Heart right ventricle (tissue), 16 donors: ENCODE results near the gene ANKRD40CL. TPM values are rescaled to one million over a fixed set of nuclear protein-coding genes. Genes with fewer than 3 reads are reported as not detected.

ENCODE experiments used
- ATAC-seq, 8 donors: fragments of 200-7000 bp; cut with Tn5 transposase; one replicate each; pipeline ENCODE4 v1.9.1; 2020; ENCODE audit warnings: mild to moderate bottlenecking in 8 of 8, moderate library complexity in 8 of 8, moderate number of reproducible peaks in 1 of 8
- DNase-seq, 2 donors: peaks; one replicate each; pipeline ENCODE4 v3.0.0-alpha.2; 2020
- H3K27ac ChIP-seq, 10 donors: fragments of 200-600 bp; sonication (generic) in 2 of 10; one replicate each; pipeline versions ENCODE4 v1.5.0 to v1.8.0; 2020 to 2022; ENCODE audit warnings: mild to moderate bottlenecking in 3 of 10
- H3K27me3 ChIP-seq, 7 donors: fragments of 200-600 bp; one replicate each; pipeline ENCODE4 v1.8.0; 2021 to 2022; ENCODE audit warnings: mild to moderate bottlenecking in 2 of 7
- H3K36me3 ChIP-seq, 9 donors: fragments of 200-600 bp; sonication (generic) in 1 of 9; one replicate each; pipeline versions ENCODE4 v1.5.0 to v1.8.0; 2020 to 2022; ENCODE audit warnings: mild to moderate bottlenecking in 2 of 9
- H3K4me1 ChIP-seq, 9 donors: fragments of 200-600 bp; sonication (generic) in 1 of 9; one replicate each; pipeline versions ENCODE4 v1.5.0 to v1.8.0; 2020 to 2022; ENCODE audit warnings: mild to moderate bottlenecking in 4 of 9
- H3K4me3 ChIP-seq, 10 donors: fragments of 200-600 bp; sonication (generic) in 2 of 10; one replicate each; pipeline versions ENCODE4 v1.5.0 to v1.8.0; 2020 to 2022; ENCODE audit warnings: mild to moderate bottlenecking in 7 of 10, moderate library complexity in 2 of 10
- H3K9me3 ChIP-seq, 11 donors: fragments of 200-600 bp in 10 of 11; sonication (generic) in 2 of 11; one replicate each; pipeline versions ENCODE4 v1.5.0 to v1.8.0; 2013 to 2022; ENCODE audit warnings: mild to moderate bottlenecking in 2 of 11, control low read depth in 1 of 11, moderate library complexity in 1 of 11
- CTCF ChIP-seq, 9 donors: fragments of 200-600 bp; sonication (generic) in 2 of 9; IDR thresholded peaks; one replicate each; pipeline versions ENCODE4 v1.5.0 to v1.8.0; 2021 to 2022; ENCODE audit warnings: antibody characterized with exemption in 9 of 9, mild to moderate bottlenecking in 5 of 9, moderate library complexity in 1 of 9
- WGBS, 2 donors: extraction: QIAGEN DNeasy Blood & Tissue Kit; methylation state at CpG; one replicate each; pipeline ENCODE4 v1.1.7; 2013; ENCODE audit warnings: inconsistent platforms in 1 of 2; 5-methylcytosine and 5-hydroxymethylcytosine counted together
- intact Hi-C, 10 donors: fragments of 100-400 bp; cut with DNase I; formaldehyde crosslinking; loops; one replicate each; pipeline versions ENCODE4 v1.11.1 to v1.14.2; 2022
- polyA plus RNA-seq, 2 donors: library from polyadenylated mRNA; stranded (reverse); fragments of 200-250 nt; gene quantifications; one replicate each; pipeline ENCODE4 v1.2.3, GENCODE V29; 2013
- total RNA-seq, 10 donors: library from RNA; stranded (reverse); fragmentation: NEBNext Ultra II Directional in 3 of 10; extraction: Animal tissue kit (Norgen Biotek cat#: 25700) in 3 of 10; gene quantifications; one replicate each; pipeline versions ENCODE4 v1.2.1 to v1.2.4, GENCODE V29; 2021 to 2023
- donor health status: Arrhythmogenic right ventricular cardiomyopathy.
- donor health status: ischemic (EF 13 %, LVEDD 7.1; RV severe dilation, severe dysfunction).
- donor health status: healthy with polysubstance abuse.
- donor health status: DM: no; HTN: yes; CAD: no.
- donor health status: DM: no; HTN: no; CAD: no.
- donor health status: ischemic (EF 25% LVEDD 6.9; RV normal size, moderate dysfunction).
- donor health status: ischemic (EF 25% LVEDD 5.7; RV mildly dilated, moderate dysfunction).
- donor health status: healthy.
- donor health status: DM: yes; HTN: yes; CAD: no.
- donor health status: Ischemic cardiomyopathy.
- donor health status: ischemic (EF 35%, LVEDD 5.7; RV mildly dilated, moderate dysfunction).
- donor health status: nonischemic (EF 11% LVEDD 7.7; RV severe dilation, severe dysfunction).
- donor health status: DM: yes; HTN: yes; CAD: no.
- donor health status: PGD.
- donor health status: ischemic (EF 29% LVEDD 5.4; RV normal size, mild dysfunction).
- donor health status: nonischemic (EF 23%, LVEDD 6.1; RV moderate dilation, normal function).

ANKRD40CL gene
- total and polyA plus RNA-seq, 12 donors, result not detected

DNA sequence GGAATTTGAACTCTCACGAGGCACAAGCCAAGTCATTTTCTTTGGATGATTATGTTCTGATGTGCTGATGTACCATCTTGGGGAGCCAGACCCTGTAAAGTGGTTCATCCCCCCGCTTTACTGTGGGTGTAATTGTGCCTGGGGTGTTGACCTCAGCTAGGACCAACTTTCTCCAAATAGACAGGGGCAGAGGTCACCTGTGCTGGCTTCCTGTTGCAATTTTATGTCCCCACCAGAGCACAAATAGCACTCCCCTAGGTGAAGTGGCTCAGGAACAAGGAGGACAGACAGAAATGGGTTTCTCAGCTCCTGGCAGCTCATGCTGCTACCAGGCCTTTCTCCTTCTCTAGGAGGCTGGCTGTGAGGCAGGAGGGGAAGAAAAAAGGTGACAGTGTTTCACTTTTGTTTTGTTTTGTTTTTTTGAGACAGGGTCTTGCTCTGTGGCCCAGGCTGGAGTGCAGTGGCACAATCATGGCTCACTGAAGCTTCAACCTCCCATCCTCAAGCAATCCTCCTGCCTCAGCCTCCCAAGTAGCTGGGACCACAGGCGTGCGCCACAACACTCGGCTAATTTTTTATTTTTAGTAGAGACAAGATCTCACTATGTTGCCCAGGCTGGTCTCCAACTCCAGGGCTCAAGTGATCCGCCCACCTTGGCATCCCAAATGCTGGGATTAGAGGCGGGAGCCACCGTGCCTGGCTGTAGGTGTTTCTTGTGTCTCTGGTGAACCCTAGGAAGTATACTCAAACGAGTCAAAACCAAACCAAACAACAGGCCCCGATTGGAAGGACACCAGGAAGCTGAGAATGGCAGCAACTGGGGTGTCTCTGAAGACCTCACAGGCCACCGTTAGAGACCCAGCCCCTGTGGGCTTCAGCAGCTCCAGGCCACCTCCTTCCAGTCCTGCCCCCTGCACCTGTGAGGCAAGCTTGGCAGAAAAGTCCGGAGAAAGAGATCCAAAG lies 35.6 kb upstream of the ANKRD40CL start:
- H3K27me3 ChIP-seq, result no peaks in the 10 kb centered on the region
- H3K9me3 ChIP-seq, result no peaks in the 10 kb centered on the region
- intact Hi-C loops, result no loop called here
- no peak overlapping the region for H3K27ac ChIP-seq
- 86 to 90% methylated on average over 12 of the region's 12 CpGs for WGBS, 2 donors
- ATAC-seq, result no peak
- H3K4me3 ChIP-seq, result no peak overlapping the region
- no peak for TF ChIP-seq CTCF (IDR thresholded peaks at IDR 0.05)
- H3K36me3 ChIP-seq, result no peaks in the 10 kb centered on the region
- DNase-seq, result no peak
- H3K4me1 ChIP-seq, result peaks cover 0 to 3% (median 0%) of the 10 kb centered on the region in 9 donors

GRCh38 chr17:50800196-50800700 lies 32.9 kb upstream of the ANKRD40CL start:
- 88 to 91% methylated on average over 12 of the region's 12 CpGs for WGBS, 2 donors
- H3K27me3 ChIP-seq, result no peaks in the 10 kb centered on the region

GRCh38 chr17:50799582-50799981 lies 32.3 kb upstream of the ANKRD40CL start:
- intact Hi-C loops, result no loop called here
- WGBS, 2 donors, result 78 to 84% methylated on average over 9 of the region's 9 CpGs

More at GRCh38 chr17:50800196-50800700, 32.9 kb upstream of the ANKRD40CL start:
- Histone ChIP-seq H3K36me3 (no peaks in the 10 kb centered on the region), H3K27ac (no peak overlapping the region), H3K9me3 (no peaks in the 10 kb centered on the region), H3K4me3 (no peak overlapping the region), H3K4me1 (peaks cover 0 to 16% (median 4%) of the 10 kb centered on the region in 9 donors)
- intact Hi-C loops, result no loop called here
- DNase-seq (no peak), ATAC-seq (no peak)
- no peak for TF ChIP-seq CTCF (IDR thresholded peaks at IDR 0.05)

More at GRCh38 chr17:50799582-50799981, 32.3 kb upstream of the ANKRD40CL start:
- no peaks in the 10 kb centered on the region for H3K36me3 ChIP-seq
- H3K4me1 ChIP-seq, result peaks cover 0 to 16% (median 4%) of the 10 kb centered on the region in 9 donors
- H3K27me3 ChIP-seq, result no peaks in the 10 kb centered on the region
- TF ChIP-seq CTCF (IDR thresholded peaks at IDR 0.05), result no peak
- H3K27ac ChIP-seq, result no peak overlapping the region
- no peak for DNase-seq
- no peak for ATAC-seq
- H3K9me3 ChIP-seq, result no peaks in the 10 kb centered on the region
- H3K4me3 ChIP-seq, result no peak overlapping the region
